Activated naive CD4-positive, alpha-beta T cell treated with anti-CD3 and anti-CD28 coated beads for 36 hours (primary cell): ENCODE results near the gene CPS1. TPM values are rescaled to one million over a fixed set of nuclear protein-coding genes. Genes with fewer than 3 reads are reported as not detected.

Experiments
- CTCF ChIA-PET: fragments of 350-600 bp; sonication (Branson Sonifier 250); formaldehyde crosslinking; loops from one replicate; lab custom pipeline; 2021; ENCODE audit warnings: antibody characterized with exemption; lab: Charles Lee
- DNase-seq: peaks from one replicate; pipeline ENCODE4 v3.0.0-alpha.2; 2020
- H3K27ac Mint-ChIP-seq: one replicate; pipeline ENCODE4 v1.8.0; 2021; ENCODE audit warnings: mild to moderate bottlenecking, mixed read lengths
- H3K27me3 Mint-ChIP-seq: one replicate; pipeline ENCODE4 v1.8.0; 2021; ENCODE audit warnings: low read depth, mixed read lengths
- H3K36me3 Mint-ChIP-seq: one replicate; pipeline ENCODE4 v1.8.0; 2021; ENCODE audit warnings: low read depth, mixed read lengths
- H3K4me1 Mint-ChIP-seq: one replicate; pipeline ENCODE4 v1.8.0; 2021; ENCODE audit warnings: low read depth, mixed read lengths
- H3K4me3 Mint-ChIP-seq: one replicate; pipeline ENCODE4 v1.8.0; 2021; ENCODE audit warnings: mild to moderate bottlenecking, moderate library complexity, mixed read lengths
- H3K9me3 Mint-ChIP-seq: one replicate; pipeline ENCODE4 v1.8.0; 2021; ENCODE audit warnings: mixed read lengths
- intact Hi-C: fragments of 100-400 bp; cut with micrococcal nuclease; formaldehyde crosslinking; loops from one replicate; pipeline ENCODE4 v1.15.1; 2023
- total RNA-seq, 2 experiments: library from RNA; stranded (reverse); gene quantifications; one replicate each; pipeline ENCODE4 v1.2.3, GENCODE V29; 2021

Gene CPS1
- total RNA-seq, 2 experiments from 2014 or later: 0.86 to 0.96 TPM

- H3K27ac Mint-ChIP-seq: no peak overlapping the region
- DNase-seq: no peak
- H3K27me3 Mint-ChIP-seq: peaks cover 4% of the 10 kb centered on the region
- H3K4me1 Mint-ChIP-seq: no peaks in the 10 kb centered on the region
- CTCF ChIA-PET: no interaction called here
- intact Hi-C loops: no loop called here
- H3K9me3 Mint-ChIP-seq: no peaks in the 10 kb centered on the region
- H3K36me3 Mint-ChIP-seq: no peaks in the 10 kb centered on the region
- H3K4me3 Mint-ChIP-seq: no peak overlapping the region
These were observed 70.5 kb downstream of the CPS1 start for GRCh38 chr2:210626849-210627248.

- Mint-ChIP-seq H3K27ac (no peak overlapping the region), H3K27me3 (peaks cover 2% of the 10 kb centered on the region), H3K4me1 (no peaks in the 10 kb centered on the region), H3K36me3 (no peaks in the 10 kb centered on the region), H3K4me3 (no peak overlapping the region), H3K9me3 (no peaks in the 10 kb centered on the region)
- CTCF ChIA-PET: interaction anchor here (0.6 kb wide), 1 partner anchor 102 kb away, joined by 4 read pairs; no protein-coding TSS in a partner anchor
- DNase-seq: no peak
- intact Hi-C loops: no loop called here
These were observed 74.6 kb downstream of the CPS1 start for GRCh38 chr2:210630873-210631560.

GRCh38 chr2:210633699-210634098, 77.3 kb downstream of the CPS1 start:
- no peaks in the 10 kb centered on the region for H3K36me3 Mint-ChIP-seq
- no peaks in the 10 kb centered on the region for H3K4me1 Mint-ChIP-seq
- intact Hi-C loops: no loop called here
- H3K9me3 Mint-ChIP-seq: no peaks in the 10 kb centered on the region
- CTCF ChIA-PET: interaction anchor here (0.6 kb wide), 1 partner anchor 251 kb away, joined by 3 read pairs; no protein-coding TSS in a partner anchor
- H3K27ac Mint-ChIP-seq: no peak overlapping the region
- H3K4me3 Mint-ChIP-seq: no peak overlapping the region
- peaks cover 2% of the 10 kb centered on the region for H3K27me3 Mint-ChIP-seq
- no peak for DNase-seq

- H3K27ac Mint-ChIP-seq: no peak overlapping the region
- intact Hi-C loops: no loop called here
- peaks cover 2% of the 10 kb centered on the region for H3K27me3 Mint-ChIP-seq
- DNase-seq: no peak
- H3K9me3 Mint-ChIP-seq: peaks cover 1% of the 10 kb centered on the region
- CTCF ChIA-PET: no interaction called here
- H3K4me3 Mint-ChIP-seq: no peak overlapping the region
- no peaks in the 10 kb centered on the region for H3K36me3 Mint-ChIP-seq
- H3K4me1 Mint-ChIP-seq: no peaks in the 10 kb centered on the region
These were observed 78.9 kb downstream of the CPS1 start for GRCh38 chr2:210635257-210635656.

- intact Hi-C loops: no loop called here
- Mint-ChIP-seq H3K4me1 (no peaks in the 10 kb centered on the region), H3K4me3 (no peak overlapping the region), H3K36me3 (no peaks in the 10 kb centered on the region), H3K9me3 (peaks cover 3% of the 10 kb centered on the region), H3K27me3 (no peaks in the 10 kb centered on the region), H3K27ac (no peak overlapping the region)
- no peak for DNase-seq
- CTCF ChIA-PET: no interaction called here
These were observed 85.9 kb downstream of the CPS1 start for GRCh38 chr2:210642333-210642732.

- no peaks in the 10 kb centered on the region for H3K9me3 Mint-ChIP-seq
- H3K4me1 Mint-ChIP-seq: no peaks in the 10 kb centered on the region
- H3K27me3 Mint-ChIP-seq: no peaks in the 10 kb centered on the region
- CTCF ChIA-PET: no interaction called here
- no peak for DNase-seq
- H3K4me3 Mint-ChIP-seq: no peak overlapping the region
- H3K36me3 Mint-ChIP-seq: no peaks in the 10 kb centered on the region
- H3K27ac Mint-ChIP-seq: no peak overlapping the region
- intact Hi-C loops: no loop called here
These were observed 90.8 kb downstream of the CPS1 start for GRCh38 chr2:210647151-210647550.

GRCh38 chr2:210654091-210654490, 97.7 kb downstream of the CPS1 start:
- no peaks in the 10 kb centered on the region for H3K9me3 Mint-ChIP-seq
- no peak overlapping the region for H3K27ac Mint-ChIP-seq
- no peak overlapping the region for H3K4me3 Mint-ChIP-seq
- H3K27me3 Mint-ChIP-seq: no peaks in the 10 kb centered on the region
- CTCF ChIA-PET: no interaction called here
- no peak for DNase-seq
- intact Hi-C loops: no loop called here
- no peaks in the 10 kb centered on the region for H3K36me3 Mint-ChIP-seq
- H3K4me1 Mint-ChIP-seq: no peaks in the 10 kb centered on the region

- intact Hi-C loops: no loop called here
- CTCF ChIA-PET: no interaction called here
- Mint-ChIP-seq H3K27me3 (no peaks in the 10 kb centered on the region), H3K36me3 (no peaks in the 10 kb centered on the region), H3K27ac (no peak overlapping the region), H3K4me3 (no peak overlapping the region), H3K9me3 (no peaks in the 10 kb centered on the region), H3K4me1 (no peaks in the 10 kb centered on the region)
- DNase-seq: no peak
These were observed 99.0 kb downstream of the CPS1 start for GRCh38 chr2:210655229-210655975.

- Mint-ChIP-seq H3K9me3 (peaks cover 2% of the 10 kb centered on the region), H3K4me1 (no peaks in the 10 kb centered on the region), H3K27me3 (no peaks in the 10 kb centered on the region), H3K36me3 (no peaks in the 10 kb centered on the region), H3K27ac (no peak overlapping the region), H3K4me3 (no peak overlapping the region)
- DNase-seq: no peak
- intact Hi-C loops: no loop called here
- CTCF ChIA-PET: no interaction called here
These were observed 101.5 kb downstream of the CPS1 start for GRCh38 chr2:210657874-210658273.

GRCh38 chr2:210660751-210661150, 104.4 kb downstream of the CPS1 start:
- Mint-ChIP-seq H3K9me3 (peaks cover 2% of the 10 kb centered on the region), H3K27ac (no peak overlapping the region), H3K4me1 (no peaks in the 10 kb centered on the region), H3K4me3 (no peak overlapping the region), H3K27me3 (no peaks in the 10 kb centered on the region), H3K36me3 (no peaks in the 10 kb centered on the region)
- intact Hi-C loops: no loop called here
- CTCF ChIA-PET: no interaction called here
- DNase-seq: no peak

- no peak overlapping the region for H3K4me3 Mint-ChIP-seq
- intact Hi-C loops: no loop called here
- CTCF ChIA-PET: interaction anchor here (0.9 kb wide), 1 partner anchor 11 kb away, joined by 5 read pairs; no protein-coding TSS in a partner anchor
- peaks cover 2% of the 10 kb centered on the region for H3K9me3 Mint-ChIP-seq
- H3K36me3 Mint-ChIP-seq: no peaks in the 10 kb centered on the region
- no peak overlapping the region for H3K27ac Mint-ChIP-seq
- H3K4me1 Mint-ChIP-seq: no peaks in the 10 kb centered on the region
- H3K27me3 Mint-ChIP-seq: no peaks in the 10 kb centered on the region
- no peak for DNase-seq
These were observed 106.2 kb downstream of the CPS1 start for GRCh38 chr2:210662560-210662959.

- Mint-ChIP-seq H3K27ac (no peak overlapping the region), H3K4me1 (no peaks in the 10 kb centered on the region), H3K9me3 (peaks cover 2% of the 10 kb centered on the region), H3K4me3 (no peak overlapping the region), H3K36me3 (no peaks in the 10 kb centered on the region), H3K27me3 (no peaks in the 10 kb centered on the region)
- intact Hi-C loops: no loop called here
- no peak for DNase-seq
- CTCF ChIA-PET: no interaction called here
These were observed 107.3 kb downstream of the CPS1 start for GRCh38 chr2:210663631-210664089.

- CTCF ChIA-PET: no interaction called here
- H3K27me3 Mint-ChIP-seq: no peaks in the 10 kb centered on the region
- intact Hi-C loops: no loop called here
- H3K36me3 Mint-ChIP-seq: no peaks in the 10 kb centered on the region
- no peak overlapping the region for H3K27ac Mint-ChIP-seq
- no peak for DNase-seq
- H3K4me3 Mint-ChIP-seq: no peak overlapping the region
- H3K4me1 Mint-ChIP-seq: no peaks in the 10 kb centered on the region
- H3K9me3 Mint-ChIP-seq: no peaks in the 10 kb centered on the region
These were observed 111.3 kb downstream of the CPS1 start for GRCh38 chr2:210667711-210668110.
